H1 (cell line): ENCODE results near the gene GJA10.

ENCODE experiments used
- EZH2 ChIP-seq: fragments of 200-600 bp; sonication (generic); IDR thresholded peaks from 2 replicates; pipeline ENCODE4 v1.7.1; 2012; ENCODE audit warnings: low read depth, mild to moderate bottlenecking, moderate library complexity, low read length, inconsistent platforms; ENCODE audit not compliant: severe bottlenecking
- HDAC2 ChIP-seq, 2 experiments: fragments of 300-600 bp in 1 of 2; sonication (generic) in 1 of 2; IDR thresholded peaks; 2 replicates each; pipeline ENCODE4 v1.6.1; 2011 to 2012; ENCODE audit warnings: low read depth in 2 of 2, low read length in 2 of 2, mild to moderate bottlenecking in 2 of 2, moderate library complexity in 2 of 2, borderline replicate concordance in 1 of 2, inconsistent platforms in 1 of 2
- POLR2AphosphoS5 ChIP-seq: IDR thresholded peaks from 2 replicates; pipeline ENCODE4 v1.6.1; 2011; ENCODE audit warnings: low read depth, low read length
- ZNF274 ChIP-seq: IDR thresholded peaks from 2 replicates; pipeline ENCODE4 v1.7.0; 2012; ENCODE audit warnings: low read length, borderline replicate concordance; ENCODE audit errors: extremely low read depth
- TF ChIP-seq, protein P1 (sequence below), 3 experiments: IDR thresholded peaks; 1 replicate in 2 of 3; 2 replicates in 1 of 3; pipeline versions ENCODE4 v1.5.1 to v1.6.1; 2011; ENCODE audit warnings: low read length in 3 of 3, mild to moderate bottlenecking in 3 of 3, inconsistent platforms in 2 of 3, low read depth in 1 of 3, moderate library complexity in 1 of 3; ENCODE audit not compliant: insufficient read depth in 1 of 3; ENCODE audit errors: control extremely low read depth in 1 of 3

DNA sequence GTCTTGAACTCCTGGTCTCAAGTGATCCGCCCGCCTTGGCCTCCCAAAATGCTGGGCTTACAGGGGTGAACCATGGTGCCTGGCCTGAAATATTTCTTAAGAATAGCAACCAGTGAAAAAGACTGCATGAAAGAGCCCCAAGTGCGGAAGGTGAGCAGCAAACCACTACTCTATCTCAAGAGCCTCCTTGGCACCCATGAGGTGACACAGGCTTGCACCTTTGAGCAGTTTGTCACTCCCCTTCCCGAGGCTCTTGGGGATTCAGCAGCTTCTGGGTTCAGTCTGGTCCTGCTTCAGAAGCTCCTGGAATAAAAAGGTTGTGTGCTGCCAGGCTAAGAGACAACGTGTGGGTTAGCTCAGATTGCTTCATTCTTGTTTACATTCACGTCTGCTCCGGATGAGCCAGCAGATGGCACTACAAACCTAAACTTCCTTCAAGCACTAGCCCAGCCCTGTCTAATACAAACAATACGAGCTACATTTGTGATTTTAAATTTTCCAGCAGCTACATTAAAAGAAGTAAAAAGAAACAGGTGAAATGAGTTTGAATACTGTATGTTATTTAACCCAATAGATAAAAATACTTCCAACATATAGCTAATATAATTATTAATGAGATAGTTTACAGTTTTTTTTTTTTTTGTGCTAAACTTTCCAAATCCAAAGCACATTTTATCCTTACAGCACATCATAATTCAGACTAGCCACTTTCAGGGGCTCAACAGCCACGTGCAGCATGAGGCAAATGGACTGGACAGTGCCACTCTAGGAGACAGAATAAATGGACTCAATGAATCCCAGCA is 46.2 kb downstream of the GJA10 start:
- TF ChIP-seq ZNF274 (no peak), HDAC2 (IDR thresholded peaks at IDR 0.05; ENCODE audit: borderline replicate concordance in 1 of 2, low read depth in 2 of 2, low read length in 2 of 2) (no peak), EZH2 (no peak), POLR2AphosphoS5 (no peak)
- TF ChIP-seq, protein P1, sequence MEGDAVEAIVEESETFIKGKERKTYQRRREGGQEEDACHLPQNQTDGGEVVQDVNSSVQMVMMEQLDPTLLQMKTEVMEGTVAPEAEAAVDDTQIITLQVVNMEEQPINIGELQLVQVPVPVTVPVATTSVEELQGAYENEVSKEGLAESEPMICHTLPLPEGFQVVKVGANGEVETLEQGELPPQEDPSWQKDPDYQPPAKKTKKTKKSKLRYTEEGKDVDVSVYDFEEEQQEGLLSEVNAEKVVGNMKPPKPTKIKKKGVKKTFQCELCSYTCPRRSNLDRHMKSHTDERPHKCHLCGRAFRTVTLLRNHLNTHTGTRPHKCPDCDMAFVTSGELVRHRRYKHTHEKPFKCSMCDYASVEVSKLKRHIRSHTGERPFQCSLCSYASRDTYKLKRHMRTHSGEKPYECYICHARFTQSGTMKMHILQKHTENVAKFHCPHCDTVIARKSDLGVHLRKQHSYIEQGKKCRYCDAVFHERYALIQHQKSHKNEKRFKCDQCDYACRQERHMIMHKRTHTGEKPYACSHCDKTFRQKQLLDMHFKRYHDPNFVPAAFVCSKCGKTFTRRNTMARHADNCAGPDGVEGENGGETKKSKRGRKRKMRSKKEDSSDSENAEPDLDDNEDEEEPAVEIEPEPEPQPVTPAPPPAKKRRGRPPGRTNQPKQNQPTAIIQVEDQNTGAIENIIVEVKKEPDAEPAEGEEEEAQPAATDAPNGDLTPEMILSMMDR (IDR thresholded peaks at IDR 0.05; ENCODE audit: control extremely low read depth in 1 of 3, insufficient read depth in 1 of 3, low read depth in 1 of 3, low read length in 3 of 3) = peak; percentile 26 to 87 (median 81)
